UCSD-AML1 (cell line): ENCODE measurements around the gene MYB.
"Not testable (repeated sequence)": the region's sequence is repeated elsewhere in the genome, so short reads cannot be mapped to it uniquely, and the experiment has no call there.

Experiments used
- DNase-seq: peaks from one replicate; lab custom pipeline; 2025; ENCODE audit not compliant: unreplicated experiment; lab: John Stamatoyannopoulos, UW

The MYB gene

GRCh38 chr6:135246412-135247012, 65.4 kb downstream of the MYB start:
- not testable (repeated sequence) for DNase-seq

GRCh38 chr6:135250234-135250633, 69.1 kb downstream of the MYB start:
- DNase-seq: peak; percentile 25

GRCh38 chr6:135250751-135251497, 69.8 kb downstream of the MYB start:
- DNase-seq: no peak

GRCh38 chr6:135251498-135252441, 70.7 kb downstream of the MYB start:
- DNase-seq: peak; percentile 35

GRCh38 chr6:135254471-135254870, 73.4 kb downstream of the MYB start:
- DNase-seq: no peak

- DNase-seq: no peak
These were observed 75.8 kb downstream of the MYB start for GRCh38 chr6:135256866-135257265.

- no peak for DNase-seq
These were observed 76.7 kb downstream of the MYB start for GRCh38 chr6:135257631-135258405.

GRCh38 chr6:135258970-135259369, 77.9 kb downstream of the MYB start:
- DNase-seq: no peak

GRCh38 chr6:135260612-135261011, 79.5 kb downstream of the MYB start:
- DNase-seq: no peak

GRCh38 chr6:135261872-135262725, 81.0 kb downstream of the MYB start:
- DNase-seq: peak; percentile 60

GRCh38 chr6:135265278-135265677, 84.2 kb downstream of the MYB start:
- no peak for DNase-seq

- DNase-seq: no peak
These were observed 85.6 kb downstream of the MYB start for GRCh38 chr6:135266675-135267074.

GRCh38 chr6:135267085-135267484, 86.0 kb downstream of the MYB start:
- no peak for DNase-seq

- no peak for DNase-seq
These were observed 87.2 kb downstream of the MYB start for GRCh38 chr6:135268263-135268662.

GRCh38 chr6:135268740-135269139, 87.6 kb downstream of the MYB start:
- no peak for DNase-seq
